SKM-1 (cell line): ENCODE results near the gene MIGA2.

Experiments used
- DNase-seq: peaks from one replicate; lab custom pipeline; 2025; ENCODE audit not compliant: unreplicated experiment; lab: John Stamatoyannopoulos, UW

Gene MIGA2

DNA sequence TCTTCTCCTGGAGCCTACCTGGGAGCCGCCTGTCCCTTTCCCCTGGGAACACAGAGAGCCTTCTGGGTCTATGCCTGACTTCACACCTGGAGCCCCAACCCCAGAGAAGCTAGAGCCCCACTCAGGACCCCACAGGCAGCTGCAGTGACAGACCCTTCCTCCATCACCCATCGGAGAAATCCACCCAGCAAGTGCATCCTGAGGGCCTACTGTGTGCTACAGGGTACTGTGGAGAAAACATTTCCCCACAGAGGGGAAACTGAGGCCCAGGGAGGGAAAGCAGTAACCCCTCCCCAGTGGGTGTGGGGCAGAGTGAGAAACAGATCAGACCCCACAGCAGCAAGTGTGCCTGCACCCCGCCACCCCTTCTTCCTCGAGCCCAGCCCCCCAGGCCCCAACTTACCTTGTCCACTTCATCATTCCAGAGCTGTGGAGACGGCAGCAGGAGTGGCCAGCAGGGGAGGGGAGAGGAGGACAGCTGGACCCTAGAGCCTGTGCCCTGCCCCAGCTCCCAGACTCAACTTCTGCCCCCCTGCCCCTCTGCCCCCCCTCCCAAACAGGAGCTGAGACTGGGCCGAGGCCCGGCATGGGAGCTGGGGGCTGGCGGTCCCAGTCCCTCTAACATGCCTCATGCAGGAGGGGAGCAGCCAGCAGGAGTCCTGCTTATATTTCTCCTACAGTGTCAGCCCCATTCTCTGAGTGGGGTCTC, 26.0 kb upstream of the MIGA2 start:
- no peak for DNase-seq

DNA sequence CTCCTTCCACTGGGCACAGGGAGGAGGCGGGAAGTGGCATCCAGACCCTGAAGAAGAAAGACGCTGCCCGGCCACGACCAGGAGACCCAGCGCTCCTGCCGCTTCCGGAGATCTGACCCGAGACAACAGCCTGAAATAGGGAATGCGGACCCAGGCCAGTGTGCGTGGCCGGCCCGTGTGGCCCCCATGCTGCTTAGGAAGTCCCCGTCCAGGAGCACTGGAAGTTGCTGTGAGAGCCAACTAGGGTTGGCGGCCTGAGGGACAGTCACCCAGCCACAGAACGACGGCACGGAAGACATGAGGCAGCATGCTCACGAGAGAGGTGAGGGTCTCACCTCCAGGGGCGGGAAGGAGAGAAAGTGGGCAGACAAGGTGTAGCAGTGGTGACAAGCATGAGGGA, 25.3 kb upstream of the MIGA2 start:
- no peak for DNase-seq

DNA sequence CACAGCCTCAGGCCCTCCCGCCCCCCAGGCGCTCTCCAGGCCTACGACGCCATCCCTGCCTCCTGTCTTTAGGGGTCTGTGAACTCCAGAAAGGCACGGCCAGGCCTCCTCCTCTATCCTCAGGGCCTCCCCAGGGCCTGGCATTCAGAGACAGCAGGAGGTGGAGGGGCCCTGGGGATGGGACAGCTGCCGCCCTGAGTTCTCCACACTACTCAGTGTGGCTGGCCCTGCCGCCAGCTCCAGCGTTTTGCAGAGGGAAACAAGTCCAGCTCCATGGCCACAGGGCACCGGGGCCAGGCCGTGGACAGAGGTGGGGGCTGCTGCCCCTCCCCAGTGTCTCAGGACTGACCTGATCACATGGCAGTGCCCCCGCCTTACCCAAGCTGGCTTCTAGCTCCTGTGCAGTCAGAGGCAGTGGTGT, 24.7 kb upstream of the MIGA2 start:
- no peak for DNase-seq

DNA sequence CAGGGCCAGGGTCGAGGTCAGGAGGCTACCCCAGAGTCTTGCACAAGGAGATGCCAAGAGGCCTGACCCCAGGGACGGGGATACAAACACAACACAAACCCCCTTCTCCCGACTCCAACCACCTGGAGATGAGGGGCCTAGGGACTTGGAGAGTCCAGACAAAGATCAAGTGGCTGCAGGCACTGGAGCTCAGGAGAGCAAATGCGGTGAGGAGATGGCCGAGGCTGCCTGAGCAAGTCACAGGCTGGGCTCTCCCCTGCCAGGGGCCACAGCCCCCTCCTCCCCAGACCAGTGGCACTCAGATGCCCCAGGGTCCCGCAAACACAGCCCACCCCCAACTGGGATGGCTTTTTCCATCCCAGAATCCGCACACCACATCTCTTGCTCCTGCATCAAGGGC, 24.1 kb upstream of the MIGA2 start:
- no peak for DNase-seq

DNA sequence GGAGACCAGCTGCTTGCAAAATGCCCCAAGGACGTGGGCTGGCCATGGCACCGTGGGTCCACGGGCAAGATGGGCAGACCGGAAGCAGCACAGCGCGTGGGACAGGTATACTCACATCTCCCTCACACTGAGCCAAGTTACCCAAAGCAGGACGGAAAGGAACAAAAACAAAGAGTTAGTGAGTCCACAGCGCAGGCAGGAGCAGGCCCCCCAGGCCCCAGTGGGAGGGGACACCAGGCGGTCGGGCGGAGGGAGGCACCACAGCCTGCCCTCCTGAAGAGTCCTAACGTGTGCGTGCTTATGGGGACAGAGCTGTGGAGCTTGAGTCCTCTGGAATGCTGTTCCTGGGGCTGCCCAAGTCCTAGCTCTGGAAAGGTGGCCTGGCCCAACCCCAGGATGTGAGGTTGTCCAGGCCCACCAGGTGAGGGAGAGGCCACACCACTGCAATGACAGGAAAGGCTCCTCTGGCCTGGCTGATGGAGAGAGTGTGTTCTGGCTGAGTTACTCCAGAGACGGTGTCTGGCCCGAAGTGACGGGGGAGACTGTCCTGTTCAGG, 23.5 kb upstream of the MIGA2 start:
- DNase-seq: no peak

DNA sequence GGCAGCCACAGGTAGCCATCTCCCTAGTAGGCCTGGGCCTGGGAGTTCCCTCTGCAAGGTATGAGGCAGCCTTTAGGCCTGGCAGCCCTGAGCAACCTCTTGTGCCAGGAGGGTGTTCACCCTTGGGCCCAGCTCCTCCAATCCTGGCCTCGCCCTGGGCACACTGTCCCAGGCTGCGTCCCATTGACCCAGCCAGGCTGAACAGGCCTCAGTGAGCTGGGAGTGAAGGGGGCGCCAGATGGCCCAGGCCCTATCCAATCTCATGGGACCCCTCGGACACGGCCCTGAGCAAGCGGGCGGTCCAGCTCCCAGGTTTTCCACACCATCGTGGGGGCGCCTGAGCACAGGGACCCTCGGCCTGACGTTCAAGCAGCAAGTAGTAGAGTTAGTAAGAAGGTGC, 22.8 kb upstream of the MIGA2 start:
- no peak for DNase-seq

DNA sequence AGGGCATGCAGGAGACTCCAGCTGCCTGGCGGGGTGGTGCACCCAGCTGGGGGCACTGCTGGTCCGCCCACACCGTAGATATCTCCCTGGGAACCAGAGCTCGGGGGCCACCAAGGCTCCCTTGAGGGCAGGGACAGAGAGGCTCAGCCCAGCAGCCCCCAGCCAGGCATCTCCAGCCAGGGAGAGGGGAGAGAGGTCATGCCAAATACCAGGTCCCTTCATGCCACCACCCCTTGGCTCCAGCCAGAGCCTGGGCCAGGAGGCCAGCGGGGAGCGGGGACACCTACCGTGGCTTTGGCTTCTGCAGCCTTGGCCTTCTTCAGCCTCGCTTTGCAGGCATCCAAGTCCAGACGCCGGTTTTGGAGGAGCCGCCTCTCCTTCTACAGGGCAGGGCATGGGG, 22.3 kb upstream of the MIGA2 start:
- DNase-seq: no peak

DNA sequence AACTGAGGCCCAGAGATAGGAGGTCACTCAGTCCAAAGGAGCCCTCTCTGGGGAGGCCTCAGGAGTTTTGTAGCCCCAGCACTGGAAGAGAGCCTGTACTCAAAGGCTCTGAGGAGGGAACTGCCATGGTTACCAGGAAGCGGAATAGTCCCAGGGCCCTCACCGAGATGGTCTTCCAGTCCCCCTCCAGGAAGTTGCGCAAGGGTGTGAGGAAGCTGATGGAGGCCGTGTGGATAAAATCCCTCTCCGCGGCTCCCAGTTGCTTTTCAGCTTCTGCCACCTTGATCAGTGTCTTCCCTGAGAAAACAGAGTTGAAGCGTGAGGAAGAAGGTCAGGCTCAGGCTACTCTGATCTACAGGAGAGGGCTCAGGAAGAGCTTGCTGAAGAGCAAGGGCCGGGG, 21.8 kb upstream of the MIGA2 start:
- DNase-seq: no peak

DNA sequence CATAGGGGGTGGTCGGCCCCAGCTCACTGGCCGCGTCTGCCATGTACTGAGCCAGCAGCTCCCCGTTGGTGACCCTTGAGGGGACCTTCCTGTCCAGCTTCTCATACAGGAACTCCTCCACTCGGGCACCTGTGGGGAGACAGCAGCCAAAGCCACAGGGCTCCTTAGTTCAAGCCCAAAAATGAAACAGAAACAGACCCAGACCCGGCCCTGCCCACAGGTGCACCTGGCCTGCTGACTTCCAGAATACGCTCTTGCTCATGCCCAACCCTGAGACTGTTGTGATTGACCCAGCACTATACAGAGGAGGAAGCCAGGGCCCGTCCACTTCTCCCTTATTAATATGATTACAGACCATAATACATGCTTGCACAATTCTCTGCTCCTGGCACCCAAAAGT, 15.3 kb upstream of the MIGA2 start:
- no peak for DNase-seq

DNA sequence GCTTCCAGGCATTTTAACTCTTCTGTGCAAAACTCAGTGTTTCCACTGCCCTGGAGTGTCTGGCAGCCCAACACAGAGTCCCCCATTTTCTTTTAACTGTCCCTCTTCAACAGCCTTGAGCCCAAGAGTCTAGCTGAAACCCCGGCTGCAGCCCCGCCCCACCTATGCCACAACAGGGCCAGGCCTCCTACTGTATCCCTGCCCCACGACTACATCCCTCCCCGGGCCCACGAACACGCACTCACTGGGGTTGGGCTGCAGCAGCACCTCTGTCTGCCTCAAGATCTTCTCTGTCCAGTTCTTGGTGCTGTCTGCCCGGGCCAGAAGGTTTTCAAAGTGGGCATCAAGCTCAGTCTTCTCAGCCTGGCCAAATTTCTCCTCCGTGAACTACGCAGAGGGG, 14.4 kb upstream of the MIGA2 start:
- no peak for DNase-seq

DNA sequence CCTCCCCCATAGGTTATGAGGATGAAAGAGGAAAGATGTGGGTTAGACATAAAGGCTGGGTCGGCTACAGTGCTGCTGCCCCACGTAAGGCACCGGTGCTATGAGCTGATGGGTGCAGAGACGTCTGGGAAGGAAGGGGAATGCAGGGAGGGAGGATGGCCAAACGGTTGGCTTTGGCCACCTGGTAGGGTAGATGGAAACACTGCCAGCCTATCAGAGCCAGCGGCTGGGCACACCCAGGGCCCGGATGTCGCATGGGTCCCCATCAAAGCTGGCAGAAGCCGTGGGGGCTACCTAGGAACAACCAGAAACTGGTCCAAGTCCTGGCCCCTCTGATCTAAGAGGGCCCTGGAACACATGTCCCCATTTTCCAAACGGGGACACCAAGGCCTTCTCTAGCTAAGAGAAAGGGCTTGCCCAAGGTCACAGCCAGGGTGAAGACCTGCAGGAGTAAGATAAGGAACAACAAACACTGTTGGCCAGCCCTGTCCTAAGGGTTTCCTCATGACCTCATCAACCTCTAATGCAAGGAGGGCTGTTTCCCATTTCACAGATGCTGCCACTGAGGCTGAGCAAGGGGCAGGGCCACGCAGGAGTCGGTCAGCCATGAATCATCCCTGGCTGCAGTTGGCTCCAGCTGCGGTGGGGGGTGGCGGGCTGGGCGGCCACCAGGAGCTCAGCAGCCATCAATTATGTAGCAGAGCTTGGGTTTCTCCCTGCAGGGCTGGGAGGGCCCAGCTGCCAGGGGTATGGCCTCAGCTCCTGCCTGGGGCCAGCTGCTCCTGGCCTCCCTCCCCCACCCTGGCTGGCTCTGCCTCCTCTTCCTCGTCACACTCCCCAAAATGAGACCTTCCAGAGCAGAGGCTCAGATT, 13.2 kb upstream of the MIGA2 start:
- DNase-seq: no peak

DNA sequence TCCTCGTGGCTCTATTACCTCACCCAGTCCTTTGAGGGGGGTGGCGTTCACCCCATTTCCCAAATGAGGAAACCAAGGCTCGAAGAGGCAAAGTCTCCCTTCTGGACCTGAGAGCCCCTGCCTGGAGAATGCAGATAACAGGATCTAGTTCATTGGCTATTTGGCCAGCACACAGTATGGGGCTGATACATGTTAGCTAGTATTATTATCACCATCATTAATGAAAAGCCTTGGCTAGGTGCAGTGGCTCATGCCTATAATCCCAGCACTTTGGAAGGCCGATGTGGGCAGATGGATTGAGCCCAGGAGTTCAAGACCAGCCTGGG, 12.6 kb upstream of the MIGA2 start:
- DNase-seq: no peak

DNA sequence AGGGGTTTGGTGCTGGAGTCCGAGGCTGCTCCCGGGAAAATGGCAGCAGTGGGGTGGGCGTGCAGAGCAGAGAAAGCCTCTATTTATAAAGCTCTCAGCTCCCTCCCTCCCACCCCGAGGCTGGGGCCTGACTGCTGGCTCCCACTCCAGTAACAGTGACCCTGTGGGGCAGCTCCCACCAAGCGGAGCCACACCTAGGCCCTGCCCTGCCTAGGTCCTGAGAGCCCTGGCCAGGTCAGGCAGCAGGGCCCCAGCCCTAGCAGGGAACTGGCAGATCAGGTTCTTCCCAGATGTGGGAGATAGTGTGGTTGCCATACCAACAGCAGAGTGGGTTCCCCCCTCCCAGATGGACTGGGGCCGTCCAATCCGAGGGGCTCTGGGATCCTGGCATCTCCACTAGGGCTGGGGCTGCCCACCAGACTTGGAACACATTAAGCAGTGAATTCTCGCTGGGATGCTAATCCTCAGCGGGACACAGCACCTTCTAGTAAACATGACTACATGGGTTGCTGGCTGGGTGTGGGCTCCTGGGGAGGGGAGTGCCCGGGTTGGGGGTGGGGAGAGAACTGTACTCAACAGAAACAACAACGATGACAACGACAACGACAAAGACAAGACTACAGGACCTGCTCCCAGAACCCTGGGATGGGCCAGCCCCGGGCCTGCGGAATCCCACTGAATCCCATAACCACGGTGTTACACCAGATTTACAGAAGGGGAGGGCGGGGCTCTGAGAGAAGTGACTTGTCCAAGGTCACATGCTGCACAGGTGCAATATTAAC, 9.8 kb upstream of the MIGA2 start:
- no peak for DNase-seq

DNA sequence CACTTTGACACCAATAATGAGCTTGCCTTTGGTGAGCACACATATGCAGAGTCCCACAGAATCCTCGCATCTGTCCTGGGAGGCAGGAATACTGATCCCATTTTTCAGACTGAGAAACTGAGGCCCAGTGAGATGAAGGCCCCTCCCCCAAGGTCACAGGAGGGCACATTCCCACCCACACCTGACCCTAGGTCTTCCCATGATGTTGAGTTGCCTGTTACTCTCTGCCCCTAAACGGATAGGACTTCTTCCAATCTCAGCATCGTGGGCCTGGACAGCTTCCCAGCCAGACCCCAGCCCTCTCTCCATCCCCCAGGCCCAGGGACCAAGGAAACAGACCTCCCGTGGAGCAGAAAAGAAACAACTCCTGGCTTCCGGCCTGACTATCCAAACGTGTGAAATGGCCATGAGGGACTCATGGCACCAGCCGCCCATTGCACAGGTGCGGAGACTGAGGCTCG, 9.2 kb upstream of the MIGA2 start:
- no peak for DNase-seq

DNA sequence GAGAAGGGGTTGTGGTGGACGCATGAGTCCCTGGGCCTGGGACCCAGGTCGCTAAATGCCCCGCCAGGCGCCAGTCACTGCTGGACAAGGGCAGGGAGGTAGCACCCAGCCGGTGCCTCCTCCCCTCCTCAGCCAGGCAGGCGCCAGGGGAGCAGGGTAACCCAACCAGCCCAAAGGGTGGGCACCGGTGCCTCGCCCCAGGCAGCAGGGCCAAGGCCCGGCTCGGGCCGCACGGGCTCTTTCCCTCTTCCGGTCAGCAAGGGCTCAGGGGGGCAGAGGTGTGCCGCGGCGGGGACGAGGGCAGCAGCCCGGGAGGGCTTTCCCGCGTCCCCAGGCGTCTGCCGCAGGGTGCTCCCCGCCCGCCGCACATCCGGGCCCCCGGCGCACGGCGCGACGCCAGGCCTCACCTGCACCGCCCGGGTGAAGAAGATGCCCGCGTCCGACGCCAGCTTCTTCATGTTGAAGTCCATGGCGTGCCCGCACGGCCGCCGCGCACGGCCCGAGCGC, 8.7 kb upstream of the MIGA2 start:
- DNase-seq: no peak

DNA sequence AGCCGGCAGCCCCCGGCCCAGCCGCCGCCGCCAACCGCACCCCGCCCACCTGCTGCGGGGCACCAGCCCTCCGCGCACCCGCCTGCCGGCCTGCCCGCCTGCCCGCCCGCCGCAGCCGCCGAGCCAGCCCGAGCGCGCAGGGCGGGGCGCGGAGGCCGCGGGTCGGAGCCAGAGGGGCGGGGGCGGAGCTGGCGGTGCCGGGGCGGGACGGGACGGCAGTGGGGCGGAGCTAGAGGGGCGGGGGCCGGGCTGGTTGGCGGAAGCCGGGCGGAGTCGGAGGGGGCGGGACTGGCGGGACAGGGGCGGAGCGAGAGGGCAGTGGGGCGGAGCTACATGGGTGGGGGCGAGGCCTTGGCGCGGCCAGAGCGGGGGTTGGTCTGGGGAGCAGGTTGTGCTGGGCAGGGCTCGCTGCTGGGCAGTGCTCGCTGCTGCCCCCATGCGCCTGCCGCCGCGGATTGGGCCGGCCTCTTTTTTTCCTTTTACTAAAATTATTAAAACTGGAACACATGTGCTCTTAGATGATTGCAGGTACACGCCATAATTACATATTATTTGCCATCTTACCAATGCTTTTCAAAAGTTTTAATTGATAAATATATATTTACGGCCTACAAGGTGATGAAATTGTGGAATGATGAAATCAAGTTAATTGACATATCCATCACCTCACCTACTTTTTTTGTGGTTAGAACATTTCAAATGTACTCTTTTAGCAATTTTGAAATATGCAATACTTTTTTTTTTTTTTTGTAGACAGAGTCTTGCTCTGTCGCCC, 8.0 kb upstream of the MIGA2 start, which contains the start of gene SH3GLB2:
SH3GLB2 (minus strand) TSS at position 140 of the 775 bp plus-strand sequence. CDS start 177 bp downstream, outside the sequence.
- DNase-seq: peak; percentile 87

DNA sequence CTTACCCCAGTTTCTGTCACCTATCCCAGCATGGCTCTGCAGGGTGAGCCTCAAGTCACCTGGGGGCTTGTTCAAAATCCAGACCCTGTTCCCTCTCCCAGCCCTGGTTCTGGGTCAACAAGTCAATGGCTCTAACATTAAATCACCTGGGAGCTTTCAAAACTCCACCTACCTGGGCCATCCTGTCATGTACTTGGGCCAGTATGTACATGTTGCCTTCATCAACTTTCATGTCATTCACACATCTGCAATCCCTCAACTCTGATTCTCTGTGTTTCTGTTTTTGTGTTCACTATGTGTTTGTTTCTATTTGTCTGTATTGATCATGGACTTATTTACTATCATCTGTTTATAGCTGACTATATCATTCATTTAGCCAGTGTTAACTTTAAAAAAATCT, 6.2 kb upstream of the MIGA2 start:
- no peak for DNase-seq

DNA sequence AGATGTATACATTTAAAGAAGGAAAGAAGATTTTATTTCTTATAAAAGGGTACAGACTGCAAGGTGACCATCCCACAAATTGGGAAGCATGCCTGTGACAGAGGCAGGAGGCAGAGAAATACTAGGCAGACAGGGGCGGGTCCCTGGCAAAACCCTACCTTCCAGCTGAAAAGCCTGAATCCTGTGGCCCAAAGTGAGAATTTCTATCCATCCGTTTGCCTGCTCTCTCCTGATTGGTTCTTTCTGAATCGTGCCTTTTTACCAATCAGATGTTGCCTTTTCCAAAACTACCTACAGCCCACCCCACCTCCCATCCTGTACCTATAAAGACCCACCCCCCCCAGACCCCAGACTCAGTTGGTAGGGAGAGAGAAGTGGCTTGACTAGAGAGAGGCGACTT, 4.9 kb upstream of the MIGA2 start:
- no peak for DNase-seq

DNA sequence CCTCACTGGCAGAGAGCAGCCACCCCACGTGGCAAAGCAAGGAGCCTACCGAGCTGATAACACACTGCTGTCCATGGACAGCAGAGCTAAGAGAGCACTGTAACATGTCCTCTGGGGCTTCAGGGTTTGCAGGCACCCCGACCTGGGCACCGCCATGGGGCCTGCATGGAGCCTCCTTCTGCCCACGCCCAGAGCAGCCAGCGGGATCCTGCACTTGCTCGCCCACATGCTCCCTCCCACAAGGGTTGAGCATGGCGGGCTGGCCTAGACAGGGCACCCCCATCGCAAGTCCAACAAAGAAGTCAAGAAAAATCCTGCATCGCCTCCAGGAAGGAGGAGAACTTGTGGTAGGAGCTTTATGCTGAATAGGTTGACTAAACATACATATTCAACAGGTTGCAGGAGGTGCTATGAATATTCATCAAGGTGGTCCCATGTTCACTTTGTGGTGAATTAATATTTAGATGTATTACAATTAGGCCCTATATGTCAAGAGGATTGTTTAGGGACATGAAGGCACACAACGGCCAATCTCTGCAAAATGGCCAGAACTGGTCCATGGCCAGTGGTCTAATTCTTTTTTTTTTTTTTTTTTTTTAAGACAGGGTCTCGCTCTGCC, 3.8 kb upstream of the MIGA2 start:
- DNase-seq: no peak

DNA sequence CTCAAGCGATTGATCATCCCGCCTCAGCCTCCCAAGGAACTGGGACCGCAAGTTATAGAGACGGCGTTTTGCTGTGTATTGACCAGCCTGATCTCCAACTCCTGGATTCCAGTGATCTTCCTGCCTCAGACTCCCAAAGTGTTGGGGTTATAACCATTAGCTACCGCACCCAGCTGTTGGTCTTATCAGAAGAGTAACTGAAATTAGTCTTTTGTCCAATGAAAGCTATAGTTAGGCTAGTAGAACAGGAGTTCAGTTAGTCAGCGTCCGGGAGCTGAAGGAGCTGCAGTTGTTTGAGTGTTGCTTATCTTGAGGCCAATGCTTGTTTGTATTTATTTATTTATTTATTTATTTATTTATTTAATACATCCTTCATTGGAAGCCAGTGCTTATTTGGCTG, 3.2 kb upstream of the MIGA2 start:
- no peak for DNase-seq
